ENCODE measurements around the gene PNCK.

The PNCK gene

DNA sequence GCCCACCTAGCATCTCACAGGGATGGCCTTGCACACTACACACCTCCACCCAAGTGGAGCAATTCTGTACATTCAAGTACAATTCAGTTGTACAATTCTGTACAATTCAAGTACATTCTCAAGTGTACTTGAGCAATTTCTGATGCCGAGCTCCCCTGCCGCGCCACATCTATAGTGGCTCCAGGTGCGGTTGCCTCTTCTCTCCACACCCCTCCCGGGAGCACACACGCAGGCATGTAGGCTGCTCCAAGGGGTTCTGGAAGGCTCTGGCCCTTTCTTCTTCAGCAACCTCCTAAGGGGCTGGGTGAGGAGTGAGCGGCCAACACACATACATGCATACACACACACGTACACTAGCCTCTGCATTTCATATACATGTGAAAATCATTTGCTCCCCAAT is 45.5 kb downstream of the PNCK start:
- ATAC-seq = no peak
- TF ChIP-seq SNAI2 (CRISPR knock-in tag; IDR thresholded peaks at IDR 0.05) (no peak), OSR1 (CRISPR knock-in tag; IDR thresholded peaks at IDR 0.05) (no peak), ZC3H10 (CRISPR knock-in tag; IDR thresholded peaks at IDR 0.05) (no peak), ZNF565 (CRISPR knock-in tag; conservative IDR thresholded peaks at IDR 0.05; ENCODE audit: low read depth) (no peak), RARB (CRISPR knock-in tag; IDR thresholded peaks at IDR 0.05) (no peak), GLIS3 (CRISPR knock-in tag; IDR thresholded peaks at IDR 0.05) (no peak), PPARA (CRISPR knock-in tag; IDR thresholded peaks at IDR 0.05; ENCODE audit: borderline replicate concordance) (no peak), ZNF8 (CRISPR knock-in tag; IDR thresholded peaks at IDR 0.05) (no peak), ARNTL (CRISPR knock-in tag; IDR thresholded peaks at IDR 0.05; ENCODE audit: borderline replicate concordance, low read depth) (no peak), ESRRG (CRISPR knock-in tag; IDR thresholded peaks at IDR 0.05) (no peak), ZFP30 (CRISPR knock-in tag; IDR thresholded peaks at IDR 0.05) (no peak), ZFP3 (CRISPR knock-in tag; IDR thresholded peaks at IDR 0.05) (no peak), TCF4 (CRISPR knock-in tag; IDR thresholded peaks at IDR 0.05; ENCODE audit: borderline replicate concordance) (no peak), BACH2 (CRISPR knock-in tag; IDR thresholded peaks at IDR 0.05; ENCODE audit: borderline replicate concordance) (no peak)
- TF ChIP-seq, protein P1, sequence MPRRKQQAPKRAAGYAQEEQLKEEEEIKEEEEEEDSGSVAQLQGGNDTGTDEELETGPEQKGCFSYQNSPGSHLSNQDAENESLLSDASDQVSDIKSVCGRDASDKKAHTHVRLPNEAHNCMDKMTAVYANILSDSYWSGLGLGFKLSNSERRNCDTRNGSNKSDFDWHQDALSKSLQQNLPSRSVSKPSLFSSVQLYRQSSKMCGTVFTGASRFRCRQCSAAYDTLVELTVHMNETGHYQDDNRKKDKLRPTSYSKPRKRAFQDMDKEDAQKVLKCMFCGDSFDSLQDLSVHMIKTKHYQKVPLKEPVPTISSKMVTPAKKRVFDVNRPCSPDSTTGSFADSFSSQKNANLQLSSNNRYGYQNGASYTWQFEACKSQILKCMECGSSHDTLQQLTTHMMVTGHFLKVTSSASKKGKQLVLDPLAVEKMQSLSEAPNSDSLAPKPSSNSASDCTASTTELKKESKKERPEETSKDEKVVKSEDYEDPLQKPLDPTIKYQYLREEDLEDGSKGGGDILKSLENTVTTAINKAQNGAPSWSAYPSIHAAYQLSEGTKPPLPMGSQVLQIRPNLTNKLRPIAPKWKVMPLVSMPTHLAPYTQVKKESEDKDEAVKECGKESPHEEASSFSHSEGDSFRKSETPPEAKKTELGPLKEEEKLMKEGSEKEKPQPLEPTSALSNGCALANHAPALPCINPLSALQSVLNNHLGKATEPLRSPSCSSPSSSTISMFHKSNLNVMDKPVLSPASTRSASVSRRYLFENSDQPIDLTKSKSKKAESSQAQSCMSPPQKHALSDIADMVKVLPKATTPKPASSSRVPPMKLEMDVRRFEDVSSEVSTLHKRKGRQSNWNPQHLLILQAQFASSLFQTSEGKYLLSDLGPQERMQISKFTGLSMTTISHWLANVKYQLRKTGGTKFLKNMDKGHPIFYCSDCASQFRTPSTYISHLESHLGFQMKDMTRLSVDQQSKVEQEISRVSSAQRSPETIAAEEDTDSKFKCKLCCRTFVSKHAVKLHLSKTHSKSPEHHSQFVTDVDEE (CRISPR knock-in tag; IDR thresholded peaks at IDR 0.05) = no peak
- TF ChIP-seq, protein P2, sequence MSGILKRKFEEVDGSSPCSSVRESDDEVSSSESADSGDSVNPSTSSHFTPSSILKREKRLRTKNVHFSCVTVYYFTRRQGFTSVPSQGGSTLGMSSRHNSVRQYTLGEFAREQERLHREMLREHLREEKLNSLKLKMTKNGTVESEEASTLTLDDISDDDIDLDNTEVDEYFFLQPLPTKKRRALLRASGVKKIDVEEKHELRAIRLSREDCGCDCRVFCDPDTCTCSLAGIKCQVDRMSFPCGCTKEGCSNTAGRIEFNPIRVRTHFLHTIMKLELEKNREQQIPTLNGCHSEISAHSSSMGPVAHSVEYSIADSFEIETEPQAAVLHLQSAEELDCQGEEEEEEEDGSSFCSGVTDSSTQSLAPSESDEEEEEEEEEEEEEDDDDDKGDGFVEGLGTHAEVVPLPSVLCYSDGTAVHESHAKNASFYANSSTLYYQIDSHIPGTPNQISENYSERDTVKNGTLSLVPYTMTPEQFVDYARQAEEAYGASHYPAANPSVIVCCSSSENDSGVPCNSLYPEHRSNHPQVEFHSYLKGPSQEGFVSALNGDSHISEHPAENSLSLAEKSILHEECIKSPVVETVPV (CRISPR knock-in tag; IDR thresholded peaks at IDR 0.05) = no peak
- TF ChIP-seq, protein P3, sequence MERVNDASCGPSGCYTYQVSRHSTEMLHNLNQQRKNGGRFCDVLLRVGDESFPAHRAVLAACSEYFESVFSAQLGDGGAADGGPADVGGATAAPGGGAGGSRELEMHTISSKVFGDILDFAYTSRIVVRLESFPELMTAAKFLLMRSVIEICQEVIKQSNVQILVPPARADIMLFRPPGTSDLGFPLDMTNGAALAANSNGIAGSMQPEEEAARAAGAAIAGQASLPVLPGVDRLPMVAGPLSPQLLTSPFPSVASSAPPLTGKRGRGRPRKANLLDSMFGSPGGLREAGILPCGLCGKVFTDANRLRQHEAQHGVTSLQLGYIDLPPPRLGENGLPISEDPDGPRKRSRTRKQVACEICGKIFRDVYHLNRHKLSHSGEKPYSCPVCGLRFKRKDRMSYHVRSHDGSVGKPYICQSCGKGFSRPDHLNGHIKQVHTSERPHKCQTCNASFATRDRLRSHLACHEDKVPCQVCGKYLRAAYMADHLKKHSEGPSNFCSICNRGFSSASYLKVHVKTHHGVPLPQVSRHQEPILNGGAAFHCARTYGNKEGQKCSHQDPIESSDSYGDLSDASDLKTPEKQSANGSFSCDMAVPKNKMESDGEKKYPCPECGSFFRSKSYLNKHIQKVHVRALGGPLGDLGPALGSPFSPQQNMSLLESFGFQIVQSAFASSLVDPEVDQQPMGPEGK (CRISPR knock-in tag; IDR thresholded peaks at IDR 0.05; ENCODE audit: borderline replicate concordance) = no peak
- TF ChIP-seq, protein P4, sequence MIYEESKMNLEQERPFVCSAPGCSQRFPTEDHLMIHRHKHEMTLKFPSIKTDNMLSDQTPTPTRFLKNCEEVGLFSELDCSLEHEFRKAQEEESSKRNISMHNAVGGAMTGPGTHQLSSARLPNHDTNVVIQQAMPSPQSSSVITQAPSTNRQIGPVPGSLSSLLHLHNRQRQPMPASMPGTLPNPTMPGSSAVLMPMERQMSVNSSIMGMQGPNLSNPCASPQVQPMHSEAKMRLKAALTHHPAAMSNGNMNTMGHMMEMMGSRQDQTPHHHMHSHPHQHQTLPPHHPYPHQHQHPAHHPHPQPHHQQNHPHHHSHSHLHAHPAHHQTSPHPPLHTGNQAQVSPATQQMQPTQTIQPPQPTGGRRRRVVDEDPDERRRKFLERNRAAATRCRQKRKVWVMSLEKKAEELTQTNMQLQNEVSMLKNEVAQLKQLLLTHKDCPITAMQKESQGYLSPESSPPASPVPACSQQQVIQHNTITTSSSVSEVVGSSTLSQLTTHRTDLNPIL (CRISPR knock-in tag; IDR thresholded peaks at IDR 0.05; ENCODE audit: low read depth) = no peak

DNA sequence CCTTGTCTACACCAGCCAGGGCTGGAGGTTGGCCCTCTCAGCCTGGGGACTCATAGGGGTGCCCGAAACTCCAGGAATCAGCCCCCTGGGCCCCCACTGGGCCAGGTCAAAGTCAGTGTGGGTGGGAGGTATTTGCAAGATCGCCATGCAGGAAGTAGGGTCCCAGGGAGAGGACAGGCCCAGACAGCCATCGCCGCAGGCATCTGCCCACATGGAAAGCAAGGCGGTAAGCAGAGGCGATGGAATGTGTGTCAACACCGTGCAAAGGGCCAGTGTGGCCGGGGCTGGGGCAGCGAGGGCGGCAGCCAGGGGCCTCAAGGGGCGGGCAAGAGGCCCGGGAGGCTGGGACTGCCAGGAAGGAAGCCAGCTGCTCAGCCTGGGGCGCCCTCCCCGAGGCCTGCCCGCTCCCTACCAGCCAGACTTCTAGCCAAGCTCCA is 45.9 kb downstream of the PNCK start:
- TF ChIP-seq OSR1 (CRISPR knock-in tag; IDR thresholded peaks at IDR 0.05) (no peak), ZFP30 (CRISPR knock-in tag; IDR thresholded peaks at IDR 0.05) (no peak), ZNF8 (CRISPR knock-in tag; IDR thresholded peaks at IDR 0.05) (no peak), PPARA (CRISPR knock-in tag; IDR thresholded peaks at IDR 0.05; ENCODE audit: borderline replicate concordance) (no peak), ZNF70 (CRISPR knock-in tag; IDR thresholded peaks at IDR 0.05) (no peak), BACH2 (CRISPR knock-in tag; IDR thresholded peaks at IDR 0.05; ENCODE audit: borderline replicate concordance) (no peak), RARB (CRISPR knock-in tag; IDR thresholded peaks at IDR 0.05) (no peak), ARNTL (CRISPR knock-in tag; IDR thresholded peaks at IDR 0.05; ENCODE audit: borderline replicate concordance, low read depth) (no peak), ZC3H10 (CRISPR knock-in tag; IDR thresholded peaks at IDR 0.05) (no peak)
- TF ChIP-seq, protein P1 (CRISPR knock-in tag; IDR thresholded peaks at IDR 0.05) = no peak
- TF ChIP-seq, protein P3 (CRISPR knock-in tag; IDR thresholded peaks at IDR 0.05; ENCODE audit: borderline replicate concordance) = no peak
- ATAC-seq = no peak
